CD8-positive, alpha-beta memory T cell (primary cell): ENCODE measurements around the gene ATAD3B. TPM values are rescaled to one million over a fixed set of nuclear protein-coding genes. Genes with fewer than 3 reads are reported as not detected.
"Not testable (repeated sequence)": the region's sequence is repeated elsewhere in the genome, so short reads cannot be mapped to it uniquely, and the experiment has no call there.

Experiments
- CTCF ChIA-PET: fragments of 350-600 bp; sonication (Branson Sonifier 250); formaldehyde crosslinking; loops from one replicate; lab custom pipeline; 2021; ENCODE audit warnings: antibody characterized with exemption; lab: Charles Lee
- POLR2A ChIA-PET: fragments of 350-600 bp; sonication (Branson Sonifier 250); formaldehyde crosslinking; loops from one replicate; lab custom pipeline; 2021; ENCODE audit warnings: antibody characterized with exemption; lab: Charles Lee
- DNase-seq, 5 donors: peaks; one replicate each; pipeline versions ENCODE4 v3.0.0 to v3.0.0-alpha.2; 2020 to 2022; ENCODE audit warnings: mixed read lengths in 1 of 5
- H3K27ac ChIP-seq: one replicate; pipeline ENCODE4 v1.7.0; 2013; ENCODE audit warnings: low read depth, mild to moderate bottlenecking, low read length, moderate library complexity
- H3K27me3 ChIP-seq: 2 replicates; pipeline ENCODE4 v1.7.0; 2013; ENCODE audit warnings: low read length, mild to moderate bottlenecking; ENCODE audit not compliant: insufficient read depth, poor library complexity, severe bottlenecking
- H3K36me3 ChIP-seq: 2 replicates; pipeline ENCODE4 v1.7.0; 2013; ENCODE audit warnings: mild to moderate bottlenecking, low read length, moderate library complexity; ENCODE audit not compliant: insufficient read depth
- H3K4me1 ChIP-seq: 2 replicates; pipeline ENCODE4 v1.7.0; 2013; ENCODE audit warnings: mild to moderate bottlenecking, low read length, moderate library complexity; ENCODE audit not compliant: insufficient read depth
- H3K4me3 ChIP-seq: 2 replicates; pipeline ENCODE4 v1.7.0; 2013; ENCODE audit warnings: mild to moderate bottlenecking, low read length
- H3K9me3 ChIP-seq: 2 replicates; pipeline ENCODE4 v1.7.0; 2013; ENCODE audit warnings: mild to moderate bottlenecking, low read length
- H3K27ac Mint-ChIP-seq, 8 donors: one replicate each; pipeline ENCODE4 v1.8.0; 2020 to 2021; ENCODE audit warnings: mixed read lengths in 8 of 8, mild to moderate bottlenecking in 6 of 8, inconsistent platforms in 3 of 8, moderate library complexity in 3 of 8
- H3K27me3 Mint-ChIP-seq, 2 donors: one replicate each; pipeline ENCODE4 v1.8.0; 2020 to 2021; ENCODE audit warnings: mixed read lengths in 2 of 2, mild to moderate bottlenecking in 1 of 2, moderate library complexity in 1 of 2
- H3K36me3 Mint-ChIP-seq, 3 donors: one replicate each; pipeline ENCODE4 v1.8.0; 2020 to 2021; ENCODE audit warnings: mixed read lengths in 3 of 3, inconsistent platforms in 1 of 3, mild to moderate bottlenecking in 1 of 3
- H3K4me1 Mint-ChIP-seq, 3 donors: one replicate each; pipeline ENCODE4 v1.8.0; 2020 to 2021; ENCODE audit warnings: mixed read lengths in 3 of 3, inconsistent platforms in 1 of 3, mild to moderate bottlenecking in 1 of 3
- H3K4me3 Mint-ChIP-seq, 7 donors: one replicate each; pipeline ENCODE4 v1.8.0; 2020 to 2021; ENCODE audit warnings: mixed read lengths in 7 of 7, mild to moderate bottlenecking in 6 of 7, moderate library complexity in 4 of 7, inconsistent platforms in 2 of 7
- H3K9me3 Mint-ChIP-seq, 5 donors: one replicate each; pipeline ENCODE4 v1.8.0; 2020 to 2022; ENCODE audit warnings: mixed read lengths in 5 of 5, mild to moderate bottlenecking in 3 of 5, moderate library complexity in 2 of 5, inconsistent platforms in 1 of 5
- polyA plus RNA-seq: library from polyadenylated mRNA; unstranded; fragments of 300-500 nt; fragmentation: Illumina TruSeq; gene quantifications from one replicate; pipeline ENCODE4 v1.2.3, GENCODE V29; 2021
- total RNA-seq, 2 experiments: library from RNA; stranded (reverse); gene quantifications; one replicate each; pipeline ENCODE4 v1.2.3, GENCODE V29; 2021

The ATAD3B gene
- total and polyA plus RNA-seq, 3 experiments from 2014 or later, result 7.9 to 86.6 (median 81.6) TPM

DNA sequence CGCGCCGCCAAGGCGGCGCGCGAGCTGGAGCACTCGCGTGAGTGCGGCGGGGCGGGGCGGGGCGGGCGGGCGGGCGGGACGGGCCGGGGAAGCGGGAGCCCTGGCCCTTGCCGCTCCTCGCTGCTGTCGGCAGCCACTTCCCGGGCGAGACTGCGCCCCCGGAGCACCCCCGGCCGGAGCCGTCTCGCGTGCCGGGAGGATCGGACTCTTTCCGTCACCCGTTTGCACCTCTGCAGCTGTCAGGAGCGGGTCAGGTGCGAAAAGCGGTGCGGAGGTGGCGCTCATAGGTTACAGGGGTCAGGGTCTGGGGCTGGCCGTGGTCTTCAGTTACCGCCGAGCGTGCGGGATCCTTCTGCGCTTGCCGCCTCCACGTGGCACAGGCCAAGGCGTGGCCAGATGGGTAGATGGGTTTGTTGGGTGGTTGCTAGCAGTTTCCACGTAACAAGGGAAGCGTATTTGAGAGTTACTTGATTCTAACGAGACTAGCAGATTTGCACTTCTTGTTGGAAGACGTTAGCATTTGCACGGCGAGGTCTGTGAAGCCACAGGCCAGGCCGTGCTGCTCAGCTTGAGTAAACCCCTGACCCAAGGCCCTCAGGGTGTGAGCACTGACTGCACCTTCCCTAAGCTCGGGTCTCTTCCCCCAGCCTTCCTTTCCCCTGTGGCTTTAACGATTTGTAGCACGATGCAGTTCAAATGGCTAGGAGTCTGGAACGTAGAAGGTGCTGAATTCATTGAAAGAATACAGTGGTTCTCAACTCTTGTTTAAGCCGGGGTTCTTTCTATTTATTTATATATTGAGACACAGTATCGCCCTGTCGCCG, 700 bp downstream of the ATAD3B start:
- H3K27me3 Mint-ChIP-seq, H3K9me3 Mint-ChIP-seq, H3K27me3 ChIP-seq, CTCF ChIA-PET, H3K9me3 ChIP-seq, POLR2A ChIA-PET, H3K36me3 ChIP-seq: not testable (repeated sequence)
- DNase-seq, result peak in 4 of 5 donors; percentile 11 to 56 (median 30)
- Mint-ChIP-seq H3K27ac (peak overlapping the region in 7 of 8 donors; percentile 42 to 82 (median 68)), H3K4me3 (peak overlapping the region; percentile 73 to 88 (median 78)), H3K36me3 (peaks cover 0 to 10% (median 0%) of the 10 kb centered on the region in 3 donors), H3K4me1 (peaks cover 17 to 34% (median 19%) of the 10 kb centered on the region in 3 donors)
- H3K4me3 ChIP-seq, result peak overlapping the region; percentile 50
- peaks cover 14% of the 10 kb centered on the region for H3K4me1 ChIP-seq
- peak overlapping the region; percentile 57 for H3K27ac ChIP-seq

DNA sequence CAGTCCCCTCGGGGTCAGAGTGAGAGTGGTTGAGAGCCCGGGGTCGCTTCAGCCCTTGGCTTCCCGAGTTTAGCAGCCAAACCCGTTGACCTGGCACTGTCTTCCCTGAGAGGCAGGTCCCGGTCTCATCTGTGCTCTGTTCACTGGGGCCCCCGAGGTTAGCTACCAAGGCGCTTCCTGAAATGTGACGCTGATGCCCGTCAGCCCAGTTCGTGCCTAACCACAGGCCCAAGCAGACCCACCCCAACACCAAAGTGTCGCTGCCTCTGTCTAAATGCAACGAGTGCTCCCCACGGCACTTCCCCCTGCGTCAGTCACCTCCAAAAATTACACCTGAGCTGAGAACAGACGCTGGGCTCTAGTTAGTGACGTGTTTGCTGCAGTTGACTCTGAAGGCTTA, 4.4 kb downstream of the ATAD3B start:
- peak overlapping the region in 1 of 8 donors; percentile 29 for H3K27ac Mint-ChIP-seq
- H3K9me3 ChIP-seq, DNase-seq, H3K27me3 Mint-ChIP-seq, H3K9me3 Mint-ChIP-seq, H3K4me1 ChIP-seq, POLR2A ChIA-PET, H3K27me3 ChIP-seq, CTCF ChIA-PET, H3K4me3 ChIP-seq, H3K27ac ChIP-seq: not testable (repeated sequence)
- H3K4me3 Mint-ChIP-seq, result peak overlapping the region in 1 of 7 donors; percentile 65
- H3K36me3 Mint-ChIP-seq, result peaks cover 6 to 32% (median 10%) of the 10 kb centered on the region in 3 donors
- H3K4me1 Mint-ChIP-seq, result peaks cover 10 to 23% (median 11%) of the 10 kb centered on the region in 3 donors
- H3K36me3 ChIP-seq, result peaks cover 14% of the 10 kb centered on the region

- Histone ChIP-seq H3K27me3 (no peaks in the 10 kb centered on the region), H3K4me1 (peaks cover 7% of the 10 kb centered on the region)
- CTCF ChIA-PET, result no interaction called here
Observed at GRCh38 chr1:1477206-1477605, 5.6 kb downstream of the ATAD3B start.

DNA sequence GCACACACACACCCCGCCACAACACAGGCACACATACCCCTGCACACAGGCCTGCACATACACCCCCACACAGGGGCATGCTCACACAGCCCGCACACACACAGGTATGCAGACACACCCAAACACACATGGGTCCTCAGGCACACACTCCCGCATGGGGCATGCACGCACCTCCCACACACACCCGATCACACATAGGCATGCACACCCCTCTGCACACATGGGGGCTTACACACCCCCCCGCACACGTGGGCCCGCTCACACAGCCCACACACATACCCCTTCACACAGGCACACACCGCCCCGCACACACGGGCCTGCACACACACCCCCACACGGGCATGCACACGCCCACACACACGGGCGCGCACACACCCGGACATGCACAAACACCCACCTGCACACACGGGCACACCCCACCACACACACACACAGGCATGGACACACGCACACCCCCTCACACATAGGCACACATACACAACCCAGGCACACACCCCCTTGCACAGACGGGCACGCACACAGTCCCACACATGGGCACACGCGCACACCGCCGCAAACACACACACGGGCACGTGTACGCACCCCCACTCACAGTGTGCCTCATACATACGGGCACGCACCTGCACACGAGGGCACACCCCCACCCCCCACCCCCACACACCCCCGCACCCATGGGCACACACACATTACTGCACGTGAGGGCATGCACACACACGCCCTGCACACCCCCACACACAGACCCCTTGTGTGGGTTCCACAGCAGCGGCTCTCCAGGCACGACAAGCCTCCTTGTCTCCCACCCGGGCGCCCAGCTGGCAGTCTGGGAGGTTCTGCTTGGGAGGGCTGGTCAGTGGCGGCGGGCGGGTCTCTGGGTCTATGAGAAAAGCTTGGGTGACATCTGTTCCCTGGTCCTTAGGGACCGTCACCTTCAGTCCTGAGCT, 8.3 kb downstream of the ATAD3B start:
- Mint-ChIP-seq H3K9me3 (no peaks in the 10 kb centered on the region), H3K27ac (peak overlapping the region in 3 of 8 donors; percentile 17 to 57 (median 39)), H3K36me3 (peaks cover 6 to 54% (median 10%) of the 10 kb centered on the region in 3 donors), H3K27me3 (no peaks in the 10 kb centered on the region), H3K4me1 (peaks cover 0 to 8% (median 0%) of the 10 kb centered on the region in 3 donors), H3K4me3 (no peak overlapping the region)
- Histone ChIP-seq H3K27me3 (no peaks in the 10 kb centered on the region), H3K36me3 (peaks cover 14% of the 10 kb centered on the region), H3K4me1 (no peaks in the 10 kb centered on the region), H3K4me3 (no peak overlapping the region), H3K9me3 (no peaks in the 10 kb centered on the region), H3K27ac (no peak overlapping the region)
- no peak for DNase-seq
- ChIA-PET POLR2A (no interaction called here), CTCF (no interaction called here)

More at GRCh38 chr1:1477206-1477605, 5.6 kb downstream of the ATAD3B start:
- Histone ChIP-seq H3K36me3 (peaks cover 14% of the 10 kb centered on the region), H3K27ac (no peak overlapping the region), H3K4me3 (no peak overlapping the region), H3K9me3 (no peaks in the 10 kb centered on the region)
- H3K9me3 Mint-ChIP-seq, result no peaks in the 10 kb centered on the region
- peaks cover 6 to 34% (median 10%) of the 10 kb centered on the region in 3 donors for H3K36me3 Mint-ChIP-seq
- H3K27ac Mint-ChIP-seq, result no peak overlapping the region
- H3K4me1 Mint-ChIP-seq, result peaks cover 9 to 21% (median 9%) of the 10 kb centered on the region in 3 donors
- H3K27me3 Mint-ChIP-seq, result no peaks in the 10 kb centered on the region
- POLR2A ChIA-PET, result no interaction called here
- no peak for DNase-seq
- H3K4me3 Mint-ChIP-seq, result no peak overlapping the region

DNA sequence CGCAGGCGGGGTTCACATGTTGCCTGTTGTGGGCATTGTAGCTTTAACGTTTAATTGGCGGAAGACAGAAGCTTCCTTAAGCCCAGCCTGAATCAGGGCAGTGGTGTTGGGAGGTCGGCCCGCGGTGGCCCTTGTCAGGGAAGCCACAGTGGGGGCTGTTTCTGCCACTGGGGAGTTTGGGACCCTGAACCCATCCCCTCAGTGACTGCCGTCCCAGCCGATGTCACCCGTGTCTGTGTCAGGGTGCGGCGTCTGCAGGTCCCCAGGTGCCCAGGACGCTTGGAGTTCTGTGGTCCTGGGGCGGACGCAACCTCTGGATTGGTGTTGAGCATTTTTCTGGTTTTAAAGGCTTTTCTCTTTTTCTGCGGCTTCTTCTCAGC, 8.9 kb downstream of the ATAD3B start:
- H3K4me1 Mint-ChIP-seq, H3K4me1 ChIP-seq, H3K9me3 ChIP-seq, H3K27ac ChIP-seq, H3K4me3 ChIP-seq, DNase-seq, H3K27me3 ChIP-seq, CTCF ChIA-PET, POLR2A ChIA-PET, H3K9me3 Mint-ChIP-seq, H3K27me3 Mint-ChIP-seq: not testable (repeated sequence)
- Mint-ChIP-seq H3K36me3 (peaks cover 6 to 57% (median 10%) of the 10 kb centered on the region in 3 donors), H3K27ac (peak overlapping the region in 1 of 8 donors; percentile 39), H3K4me3 (peak overlapping the region in 1 of 7 donors; percentile 32)
- peaks cover 14% of the 10 kb centered on the region for H3K36me3 ChIP-seq

GRCh38 chr1:1481811-1482210, 10.2 kb downstream of the ATAD3B start:
- H3K9me3 Mint-ChIP-seq, H3K4me1 ChIP-seq, H3K27ac Mint-ChIP-seq, H3K27me3 ChIP-seq, H3K27ac ChIP-seq, H3K4me3 Mint-ChIP-seq, H3K9me3 ChIP-seq, POLR2A ChIA-PET, H3K4me3 ChIP-seq, CTCF ChIA-PET, H3K27me3 Mint-ChIP-seq, H3K4me1 Mint-ChIP-seq, DNase-seq: not testable (repeated sequence)
- peaks cover 6 to 56% (median 10%) of the 10 kb centered on the region in 3 donors for H3K36me3 Mint-ChIP-seq
- peaks cover 14% of the 10 kb centered on the region for H3K36me3 ChIP-seq

- no peaks in the 10 kb centered on the region for H3K9me3 ChIP-seq
- ChIA-PET CTCF (no interaction called here), POLR2A (no interaction called here)
- DNase-seq, result no peak
- no peak overlapping the region for H3K4me3 ChIP-seq
- Mint-ChIP-seq H3K27ac (peak overlapping the region in 1 of 8 donors; percentile 21), H3K4me3 (no peak overlapping the region), H3K4me1 (no peaks in the 10 kb centered on the region), H3K9me3 (no peaks in the 10 kb centered on the region), H3K36me3 (peaks cover 6 to 54% (median 10%) of the 10 kb centered on the region in 3 donors), H3K27me3 (no peaks in the 10 kb centered on the region)
- H3K4me1 ChIP-seq, result no peaks in the 10 kb centered on the region
- no peaks in the 10 kb centered on the region for H3K27me3 ChIP-seq
- no peak overlapping the region for H3K27ac ChIP-seq
- H3K36me3 ChIP-seq, result peaks cover 13% of the 10 kb centered on the region
Observed at GRCh38 chr1:1482856-1483255, 11.3 kb downstream of the ATAD3B start.
